Mesodermal cell (in vitro differentiated cells): Measurements from ENCODE around the gene ZFP14. TPM values are rescaled to one million over a fixed set of nuclear protein-coding genes. Genes with fewer than 3 reads are reported as not detected.
A peak's percentile ranks its signal among the peaks of the same experiment; 100 is the strongest.

Source experiments
- H3K27ac ChIP-seq: 2 replicates; pipeline ENCODE4 v1.7.0; 2013; ENCODE audit warnings: mild to moderate bottlenecking, low read depth, low read length, moderate library complexity; ENCODE audit not compliant: severe bottlenecking
- H3K36me3 ChIP-seq: 2 replicates; pipeline ENCODE4 v1.7.1; 2013; ENCODE audit warnings: mild to moderate bottlenecking, low read length, moderate library complexity; ENCODE audit not compliant: control insufficient read depth, insufficient read depth
- H3K4me1 ChIP-seq: one replicate; pipeline ENCODE4 v1.7.1; 2013; ENCODE audit warnings: mild to moderate bottlenecking, low read length; ENCODE audit not compliant: insufficient read depth, control insufficient read depth, poor library complexity, severe bottlenecking
- H3K4me3 ChIP-seq: 2 replicates; pipeline ENCODE4 v1.7.0; 2013; ENCODE audit warnings: low read length, control low read depth, mild to moderate bottlenecking; ENCODE audit not compliant: insufficient read depth, poor library complexity, severe bottlenecking; ENCODE audit errors: extremely low read depth
- H3K9me3 ChIP-seq: 2 replicates; pipeline ENCODE4 v1.7.1; 2013; ENCODE audit warnings: mild to moderate bottlenecking, low read length, moderate library complexity; ENCODE audit not compliant: control insufficient read depth
- WGBS, 2 experiments: methylation state at CpG; one replicate each; pipeline ENCODE4 v1.1.5; 2013; ENCODE audit warnings: missing lambda C conversion rate in 2 of 2; ENCODE audit not compliant: insufficient coverage in 2 of 2; 5-methylcytosine and 5-hydroxymethylcytosine counted together
- polyA plus RNA-seq, 2 experiments: library from polyadenylated mRNA; stranded (reverse); fragments of 50-300 nt; gene quantifications; one replicate each; pipeline ENCODE4 v1.2.3, GENCODE V29; 2013

ZFP14 gene
- polyA plus RNA-seq (2013, experiment 1 of 2): 3.9 TPM
- polyA plus RNA-seq (2013, experiment 2 of 2): 4.1 TPM

GRCh38 chr19:36378625-36379509 lies at the start of gene ZFP14:
TSS of gene ZFP14 (minus strand) at chr19:36379201. CDS start at chr19:36367892, 11,309 bp downstream.
- Histone ChIP-seq H3K36me3 (peaks cover 6% of the 10 kb centered on the region), H3K9me3 (peaks cover 9% of the 10 kb centered on the region), H3K27ac (peak within 1 kb of the TSS; percentile 88), H3K4me1 (no peaks in the 10 kb centered on the region), H3K4me3 (peak within 1 kb of the TSS; percentile 83)
- WGBS, 2 experiments: 9 to 10% methylated on average over 60 to 66 of the region's 69 CpGs

DNA sequence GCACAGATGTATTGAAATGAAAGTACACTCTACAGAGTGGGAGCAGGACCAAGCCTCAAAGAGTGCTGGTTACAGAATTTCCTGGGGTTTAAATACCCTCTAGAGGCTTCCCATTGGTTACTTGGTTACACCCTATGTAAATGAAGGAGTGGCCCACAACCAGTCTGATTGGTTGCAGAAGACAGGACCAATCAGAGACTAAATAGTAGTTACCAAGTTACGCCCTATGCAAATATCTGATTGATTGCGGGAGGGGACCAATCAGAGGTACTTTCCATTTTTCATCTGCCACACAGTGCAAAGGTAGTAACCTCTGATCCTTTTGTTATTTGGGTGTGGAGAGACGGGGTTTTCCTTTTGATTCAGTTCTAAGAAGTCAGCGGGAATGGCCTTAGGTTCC lies 44.9 kb upstream of the ZFP14 start:
- no peaks in the 10 kb centered on the region for H3K4me1 ChIP-seq
- no peak overlapping the region for H3K27ac ChIP-seq
- no peaks in the 10 kb centered on the region for H3K36me3 ChIP-seq
- peaks cover 22% of the 10 kb centered on the region for H3K9me3 ChIP-seq
- H3K4me3 ChIP-seq: no peak overlapping the region
- no CpG with 5 or more reads among the region's 4 CpGs for WGBS, 2 experiments

- H3K4me3 ChIP-seq: no peak overlapping the region
Measured at GRCh38 chr19:36421749-36422481, 42.9 kb upstream of the ZFP14 start.

DNA sequence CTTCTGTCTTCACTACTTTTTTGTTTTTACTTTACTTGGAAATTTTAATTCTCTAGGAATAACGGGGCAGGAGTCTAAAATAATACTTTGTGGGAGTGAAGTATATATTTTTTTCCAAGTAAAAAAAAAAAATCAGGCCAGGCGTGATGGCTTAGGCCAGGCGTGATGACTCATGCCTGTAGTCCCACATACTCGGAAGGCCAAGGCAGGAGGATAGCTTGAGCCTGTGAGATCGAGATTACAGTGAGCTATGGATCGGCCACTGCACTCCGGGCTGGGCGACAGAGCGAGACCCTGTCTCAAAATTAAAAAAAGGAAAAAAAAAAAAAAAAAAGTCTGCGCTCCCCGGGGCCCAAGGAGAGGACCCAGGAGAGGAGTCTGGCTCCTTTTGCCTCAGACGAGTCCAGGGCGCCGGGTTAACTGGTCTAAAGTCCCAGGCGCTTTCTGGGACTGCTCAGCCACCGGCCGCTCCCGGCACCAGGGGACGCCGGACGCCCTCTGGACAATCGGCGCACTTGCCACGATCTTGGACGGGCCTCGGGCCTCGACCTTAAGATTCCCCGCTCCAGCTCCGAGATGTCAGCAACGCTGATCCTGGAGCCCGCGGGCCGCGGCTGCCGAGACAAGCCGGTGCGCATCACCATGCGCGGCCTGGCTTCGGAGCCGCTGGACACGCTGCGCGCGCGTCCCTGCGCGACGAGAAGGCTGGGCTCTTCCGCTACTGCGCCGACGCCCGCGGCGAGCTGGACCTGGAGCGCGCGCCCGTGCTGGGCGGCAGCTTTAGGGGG lies 42.2 kb upstream of the ZFP14 start:
- 61 to 76% methylated on average over 48 to 59 of the region's 61 CpGs for WGBS, 2 experiments
- no peaks in the 10 kb centered on the region for H3K4me1 ChIP-seq
- H3K4me3 ChIP-seq: no peak overlapping the region
- no peak overlapping the region for H3K27ac ChIP-seq
- peaks cover 38% of the 10 kb centered on the region for H3K9me3 ChIP-seq
- H3K36me3 ChIP-seq: peaks cover 12% of the 10 kb centered on the region

More at GRCh38 chr19:36421749-36422481, 42.9 kb upstream of the ZFP14 start:
- H3K9me3 ChIP-seq: peaks cover 31% of the 10 kb centered on the region
- peaks cover 8% of the 10 kb centered on the region for H3K36me3 ChIP-seq
- no peaks in the 10 kb centered on the region for H3K4me1 ChIP-seq
- WGBS, 2 experiments: 78 to 90% methylated on average over 31 to 32 of the region's 33 CpGs
- H3K27ac ChIP-seq: no peak overlapping the region

- Histone ChIP-seq H3K9me3 (peaks cover 55% of the 10 kb centered on the region), H3K4me1 (no peaks in the 10 kb centered on the region), H3K27ac (peak within 1 kb of the TSS; percentile 93), H3K4me3 (peak within 1 kb of the TSS; percentile 72), H3K36me3 (peaks cover 39% of the 10 kb centered on the region)
- WGBS, 2 experiments: 1% methylated on average over 55 to 64 of the region's 70 CpGs
Measured at GRCh38 chr19:36418287-36419001, 39.4 kb upstream of the ZFP14 start, which contains the start of gene ZFP82. TSS of gene ZFP82 (minus strand) at chr19:36418644. CDS start at chr19:36409789, 8,855 bp downstream.

DNA sequence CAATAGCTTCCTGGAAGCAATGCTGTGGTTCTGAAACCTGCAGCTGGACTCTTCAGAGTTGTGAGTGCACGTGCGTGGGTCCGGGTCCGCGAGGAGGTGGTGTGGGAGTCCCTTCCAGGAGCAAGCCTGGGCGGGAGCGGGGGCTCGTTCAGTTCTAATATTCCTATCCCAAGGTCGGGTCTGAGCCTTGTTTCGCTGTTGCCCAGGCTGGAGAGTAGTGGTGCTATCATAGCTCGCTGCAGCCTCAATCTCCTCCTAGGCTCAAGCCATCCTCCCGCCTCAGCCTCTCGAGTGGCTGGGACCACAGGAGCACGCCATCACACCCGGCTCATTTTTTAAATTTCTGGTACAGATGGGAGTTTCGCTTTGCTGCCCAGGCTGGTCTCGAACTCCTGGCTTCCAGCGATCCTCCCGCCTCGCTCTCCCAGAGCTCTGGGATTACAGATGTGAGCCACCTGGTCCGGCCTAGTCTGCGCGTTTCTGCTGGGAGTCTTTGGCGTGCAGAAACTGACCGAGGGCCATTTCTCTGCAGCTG lies 38.8 kb upstream of the ZFP14 start:
- 16 to 20% methylated on average over 22 to 23 of the region's 25 CpGs for WGBS, 2 experiments

GRCh38 chr19:36409841-36410240 lies 30.8 kb upstream of the ZFP14 start:
- 100% methylated on average over 1 of the region's 5 CpGs; no CpG with 5 or more reads in 1 of the 2 experiments for WGBS, 2 experiments
- H3K4me3 ChIP-seq: no peak overlapping the region
- peak overlapping the region; percentile 45 for H3K27ac ChIP-seq
- H3K4me1 ChIP-seq: no peaks in the 10 kb centered on the region
- H3K36me3 ChIP-seq: peaks cover 91% of the 10 kb centered on the region
- peaks cover 14% of the 10 kb centered on the region for H3K9me3 ChIP-seq

More for the DNA sequence above, 38.8 kb upstream of the ZFP14 start:
- H3K4me3 ChIP-seq: peak overlapping the region; percentile 72
- H3K4me1 ChIP-seq: no peaks in the 10 kb centered on the region
- H3K36me3 ChIP-seq: peaks cover 44% of the 10 kb centered on the region
- H3K27ac ChIP-seq: peak overlapping the region; percentile 93
- H3K9me3 ChIP-seq: peaks cover 55% of the 10 kb centered on the region

DNA sequence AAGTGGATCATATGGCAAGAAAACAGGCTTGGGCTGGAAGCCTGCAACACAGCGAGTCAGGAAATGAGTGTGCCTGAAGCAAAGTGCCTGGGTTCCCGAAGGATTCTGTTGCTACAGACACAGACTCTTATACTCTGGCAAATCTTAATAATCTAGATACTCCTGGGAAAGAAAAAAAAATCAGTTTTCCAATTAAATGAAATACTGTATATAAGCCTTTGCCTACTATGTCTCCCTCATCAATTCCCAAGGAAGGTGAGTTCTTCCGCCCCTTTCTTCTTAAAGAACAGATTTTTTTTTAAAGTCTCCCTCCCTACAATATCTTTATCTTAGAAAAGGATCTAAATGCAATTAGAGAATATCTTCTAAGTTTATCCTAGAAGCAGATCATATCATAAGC lies 29.1 kb upstream of the ZFP14 start:
- Histone ChIP-seq H3K9me3 (peaks cover 9% of the 10 kb centered on the region), H3K27ac (no peak overlapping the region), H3K4me3 (no peak overlapping the region), H3K36me3 (peaks cover 90% of the 10 kb centered on the region), H3K4me1 (no peaks in the 10 kb centered on the region)
- WGBS, 2 experiments: 100% methylated on average over 3 of the region's 3 CpGs; no CpG with 5 or more reads in 1 of the 2 experiments

- Histone ChIP-seq H3K9me3 (peaks cover 17% of the 10 kb centered on the region), H3K36me3 (peaks cover 88% of the 10 kb centered on the region), H3K27ac (no peak overlapping the region), H3K4me3 (no peak overlapping the region), H3K4me1 (no peaks in the 10 kb centered on the region)
- 80 to 93% methylated on average over 1 to 3 of the region's 3 CpGs for WGBS, 2 experiments
Measured at GRCh38 chr19:36404498-36404897, 25.5 kb upstream of the ZFP14 start.
